ENCODE results near the gene TTC23. TPM values are rescaled to one million over a fixed set of nuclear protein-coding genes. Genes with fewer than 3 reads are reported as not detected.

TTC23 gene
- total RNA-seq, 1 donor: 28.5 TPM

DNA sequence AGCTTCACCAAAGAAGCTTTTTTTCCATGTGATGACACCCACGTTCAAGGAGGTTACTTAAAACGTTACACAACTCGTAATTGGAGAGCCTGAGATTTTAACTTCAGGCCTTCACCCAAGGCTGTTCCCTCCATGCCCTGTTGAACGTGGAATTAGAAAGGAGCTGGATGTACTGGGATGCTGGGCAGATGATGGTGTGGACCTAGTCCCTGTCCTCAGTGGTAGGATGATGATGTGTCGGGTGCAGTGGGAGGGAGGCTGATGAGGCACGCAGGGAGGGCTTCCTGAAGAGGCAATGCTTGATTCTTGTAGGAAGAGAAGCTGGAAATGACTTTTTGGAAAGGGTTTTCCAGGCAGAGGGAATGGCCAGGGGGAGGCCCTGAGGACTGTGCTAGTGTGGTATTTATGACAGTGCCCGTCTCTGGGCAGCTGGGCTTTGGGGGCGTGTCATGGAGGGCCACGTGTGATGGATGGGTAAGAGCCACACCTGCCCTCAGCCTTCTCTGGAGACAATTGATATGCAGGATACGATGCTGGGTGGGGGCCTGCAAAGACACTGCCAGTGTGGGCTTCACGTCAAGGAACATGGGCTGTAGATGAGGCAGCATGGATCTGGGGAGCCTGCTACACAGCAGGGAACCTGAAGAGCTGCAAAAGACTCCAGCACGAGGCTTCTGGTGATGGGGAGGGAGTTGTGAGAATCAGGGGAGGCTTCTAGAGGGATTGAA is 129.2 kb downstream of the TTC23 start:
- H3K4me3 ChIP-seq (ENCODE audit: low read depth, low read length): no peak overlapping the region
- DNase-seq (ENCODE audit: low read depth): peak; percentile 20
- TF ChIP-seq, protein P1, sequence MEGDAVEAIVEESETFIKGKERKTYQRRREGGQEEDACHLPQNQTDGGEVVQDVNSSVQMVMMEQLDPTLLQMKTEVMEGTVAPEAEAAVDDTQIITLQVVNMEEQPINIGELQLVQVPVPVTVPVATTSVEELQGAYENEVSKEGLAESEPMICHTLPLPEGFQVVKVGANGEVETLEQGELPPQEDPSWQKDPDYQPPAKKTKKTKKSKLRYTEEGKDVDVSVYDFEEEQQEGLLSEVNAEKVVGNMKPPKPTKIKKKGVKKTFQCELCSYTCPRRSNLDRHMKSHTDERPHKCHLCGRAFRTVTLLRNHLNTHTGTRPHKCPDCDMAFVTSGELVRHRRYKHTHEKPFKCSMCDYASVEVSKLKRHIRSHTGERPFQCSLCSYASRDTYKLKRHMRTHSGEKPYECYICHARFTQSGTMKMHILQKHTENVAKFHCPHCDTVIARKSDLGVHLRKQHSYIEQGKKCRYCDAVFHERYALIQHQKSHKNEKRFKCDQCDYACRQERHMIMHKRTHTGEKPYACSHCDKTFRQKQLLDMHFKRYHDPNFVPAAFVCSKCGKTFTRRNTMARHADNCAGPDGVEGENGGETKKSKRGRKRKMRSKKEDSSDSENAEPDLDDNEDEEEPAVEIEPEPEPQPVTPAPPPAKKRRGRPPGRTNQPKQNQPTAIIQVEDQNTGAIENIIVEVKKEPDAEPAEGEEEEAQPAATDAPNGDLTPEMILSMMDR (IDR thresholded peaks at IDR 0.05; ENCODE audit: insufficient read depth, low read depth, low read length): no peak

DNA sequence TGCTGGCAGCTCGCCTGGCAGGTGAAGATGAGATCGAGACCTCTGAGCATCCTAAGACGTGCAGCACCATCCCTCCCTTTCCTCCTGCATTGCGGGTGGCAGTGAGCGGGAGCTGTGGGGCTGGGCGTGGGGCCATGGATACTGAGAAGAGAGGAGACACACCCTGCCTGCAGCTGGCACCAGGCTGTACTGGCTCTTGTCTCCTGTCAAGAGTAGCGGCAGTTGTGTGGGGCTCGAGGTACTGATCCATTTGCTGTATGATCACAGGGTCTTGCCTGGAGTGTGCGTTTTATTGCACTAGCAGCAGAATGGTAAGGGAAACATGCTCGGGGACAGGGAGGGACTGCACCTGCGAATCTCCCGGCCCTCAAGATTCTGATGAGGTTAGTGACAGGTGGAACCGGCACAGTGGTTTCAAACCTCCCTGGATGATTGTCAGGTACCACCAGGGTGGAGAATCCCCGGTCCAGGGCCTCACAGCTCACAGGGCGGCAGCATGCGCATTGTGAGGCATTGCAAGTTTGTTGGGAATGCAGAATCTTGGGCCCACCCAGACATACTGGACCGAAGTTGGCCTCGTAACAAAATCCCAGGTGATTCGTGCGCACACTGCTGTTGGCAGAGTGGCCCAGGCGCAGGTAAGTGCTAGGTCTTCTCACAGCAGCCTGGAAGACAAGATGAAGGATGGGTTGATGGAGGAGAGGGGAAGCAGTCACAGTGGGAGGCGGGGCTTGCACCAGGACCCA is 130.4 kb downstream of the TTC23 start:
- DNase-seq (ENCODE audit: low read depth): no peak
- TF ChIP-seq, protein P1 (IDR thresholded peaks at IDR 0.05; ENCODE audit: insufficient read depth, low read depth, low read length): no peak
- no peak overlapping the region for H3K4me3 ChIP-seq (ENCODE audit: low read depth, low read length)

DNA sequence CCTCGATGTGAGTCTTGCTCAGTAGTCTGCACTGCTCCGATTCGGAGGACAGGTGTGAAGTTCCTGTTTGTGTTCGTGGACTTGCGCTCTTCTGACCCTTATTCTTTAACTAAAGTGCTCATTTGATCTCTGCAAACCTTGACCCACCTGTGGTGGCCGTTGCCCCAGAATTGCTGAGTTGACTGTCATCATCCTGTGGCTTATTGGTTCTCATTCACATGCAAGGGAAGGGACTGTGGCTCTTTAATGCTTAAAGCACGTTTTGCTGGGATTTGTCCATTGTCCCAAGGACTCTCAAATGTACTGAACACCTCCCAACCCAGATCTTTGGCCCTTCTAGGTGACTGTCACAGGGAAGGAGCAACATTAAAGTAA is 131.1 kb downstream of the TTC23 start:
- no peak overlapping the region for H3K4me3 ChIP-seq (ENCODE audit: low read depth, low read length)
- TF ChIP-seq, protein P1 (IDR thresholded peaks at IDR 0.05; ENCODE audit: insufficient read depth, low read depth, low read length): no peak

DNA sequence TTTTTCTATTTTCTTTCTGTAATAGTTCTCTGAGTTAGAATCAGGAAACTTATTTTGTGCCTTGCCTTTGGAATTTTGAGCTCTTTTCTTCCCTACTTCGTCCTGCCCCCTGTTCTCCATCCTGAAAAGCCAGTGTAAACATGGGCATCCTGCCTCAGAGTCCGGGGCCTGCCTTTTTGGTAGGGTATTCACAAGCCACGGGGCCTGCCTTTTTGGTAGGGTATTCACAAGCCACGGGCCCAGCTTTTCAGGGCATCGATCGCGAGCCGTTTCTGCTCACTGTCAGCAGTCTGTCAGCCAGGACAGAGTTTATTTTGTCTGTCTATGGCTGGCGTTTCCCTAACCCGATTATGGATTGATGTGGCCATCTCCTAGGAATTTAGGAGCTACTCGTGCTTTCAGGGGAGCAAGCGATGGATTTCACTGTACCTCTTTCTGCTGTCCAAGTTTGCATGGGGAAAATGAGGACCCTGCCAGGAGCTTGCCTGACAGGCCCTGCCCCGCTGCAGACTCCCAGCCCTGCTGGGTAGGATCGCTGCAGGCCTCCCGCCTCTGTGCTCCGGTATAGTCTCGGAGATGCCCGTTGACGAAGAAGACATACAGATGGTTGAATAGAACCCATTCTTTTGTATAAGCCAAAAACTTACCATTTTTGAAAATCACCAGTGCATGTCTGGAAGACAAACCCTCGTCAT is 131.7 kb downstream of the TTC23 start:
- TF ChIP-seq, protein P1 (IDR thresholded peaks at IDR 0.05; ENCODE audit: insufficient read depth, low read depth, low read length): no peak
- no peak for DNase-seq (ENCODE audit: low read depth)
- H3K4me3 ChIP-seq (ENCODE audit: low read depth, low read length): no peak overlapping the region

More for the DNA sequence above, 131.1 kb downstream of the TTC23 start:
- no peak for DNase-seq (ENCODE audit: low read depth)

DNA sequence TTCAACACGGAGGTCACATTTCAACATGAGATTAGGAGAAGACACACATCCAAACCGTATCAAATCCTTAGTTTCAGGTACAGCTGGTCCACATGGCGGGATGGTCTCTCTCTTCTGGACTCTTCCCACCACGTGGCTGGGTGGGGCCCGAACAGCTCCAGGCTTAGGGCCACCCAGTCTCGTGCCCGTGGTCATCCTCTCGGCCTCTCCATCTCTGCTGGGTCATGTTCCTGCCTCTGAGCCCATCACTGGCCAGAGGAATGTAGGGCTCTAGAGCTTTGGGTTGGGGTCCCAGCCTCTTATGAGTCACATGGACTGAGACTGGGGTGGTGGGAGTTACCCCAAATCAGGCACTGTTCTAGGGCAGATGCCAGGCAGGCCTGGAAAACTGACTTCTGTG is 132.3 kb downstream of the TTC23 start:
- TF ChIP-seq, protein P1 (IDR thresholded peaks at IDR 0.05; ENCODE audit: insufficient read depth, low read depth, low read length): no peak
- H3K4me3 ChIP-seq (ENCODE audit: low read depth, low read length): no peak overlapping the region
- DNase-seq (ENCODE audit: low read depth): no peak

DNA sequence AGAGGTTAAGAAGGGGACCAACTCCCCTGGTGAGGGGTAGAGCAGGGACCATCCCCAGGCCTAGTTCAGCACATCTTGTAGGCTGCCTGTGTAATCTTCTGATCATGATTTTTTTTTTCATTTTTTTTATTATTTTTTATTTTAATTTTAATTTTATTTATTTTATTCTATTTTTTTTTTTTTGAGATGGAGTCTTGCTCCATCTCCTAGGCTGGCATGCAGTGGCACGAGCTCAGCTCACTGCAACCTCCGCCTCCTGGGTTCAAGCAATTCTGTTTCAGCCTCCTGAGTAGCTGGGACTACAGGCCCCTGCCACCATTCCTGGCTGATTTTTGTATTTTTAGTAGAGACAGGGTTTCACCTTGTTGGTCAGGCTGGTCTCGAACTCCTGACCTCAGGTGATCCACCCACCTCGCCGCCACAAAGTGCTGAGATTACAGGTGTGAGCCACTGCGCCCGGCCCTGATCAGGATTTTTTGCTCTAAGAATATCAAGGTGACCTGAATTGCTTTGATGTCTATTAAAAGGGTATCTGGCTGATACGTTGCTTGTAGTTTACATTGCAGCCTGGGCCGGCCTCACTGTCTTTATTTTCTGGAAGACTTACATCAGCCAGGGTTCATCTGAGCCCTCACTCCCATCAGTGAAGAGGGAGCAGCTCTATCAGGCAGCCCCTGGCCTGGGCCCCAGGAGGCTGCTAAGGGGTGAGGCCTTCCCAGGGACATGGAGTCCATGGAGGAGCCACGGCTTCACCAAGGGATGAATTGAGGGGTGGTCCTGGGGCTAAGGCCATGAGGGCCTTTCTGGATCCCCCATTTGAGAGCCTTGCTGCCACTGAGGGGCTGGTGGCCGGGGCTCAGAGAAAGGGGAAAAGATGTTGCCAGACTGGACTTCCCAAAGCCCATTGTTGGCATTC is 133.8 kb downstream of the TTC23 start:
- DNase-seq (ENCODE audit: low read depth): no peak
- H3K4me3 ChIP-seq (ENCODE audit: low read depth, low read length): no peak overlapping the region
- TF ChIP-seq, protein P1 (IDR thresholded peaks at IDR 0.05; ENCODE audit: insufficient read depth, low read depth, low read length): no peak

Measured in fibroblast of villous mesenchyme (primary cell).